ENCODE results near the gene NHLH2. TPM values are rescaled to one million over a fixed set of nuclear protein-coding genes. Genes with fewer than 3 reads are reported as not detected.

NHLH2 gene
- total and polyA plus RNA-seq, 7 donors, result not detected

GRCh38 chr1:115873184-115873583, 32.3 kb upstream of the NHLH2 start:
- no peaks in the 10 kb centered on the region for H3K9me3 ChIP-seq
- no peaks in the 10 kb centered on the region for H3K4me1 ChIP-seq
- DNase-seq (no peak), ATAC-seq (no peak)
- H3K4me3 ChIP-seq, result no peak overlapping the region
- no peak for TF ChIP-seq CTCF (IDR thresholded peaks at IDR 0.05)
- intact Hi-C loops (cut with DNase I), result no loop called here
- 40 to 44% (median 44%) methylated on average over 2 of the region's 2 CpGs for WGBS, 3 donors
- no peaks in the 10 kb centered on the region for H3K36me3 ChIP-seq (ENCODE audit: insufficient read depth in 1 of 2, low read depth in 1 of 2)
- no peak overlapping the region for H3K27ac ChIP-seq
- peaks cover 0 to 10% (median 0%) of the 10 kb centered on the region in 3 donors for H3K27me3 ChIP-seq (ENCODE audit: insufficient read depth in 3 of 3, low read length in 2 of 3)

- ATAC-seq (no peak), DNase-seq (no peak)
- no peak for TF ChIP-seq CTCF (IDR thresholded peaks at IDR 0.05)
- Histone ChIP-seq H3K27me3 (ENCODE audit: insufficient read depth in 3 of 3, low read length in 2 of 3) (peaks cover 0 to 10% (median 0%) of the 10 kb centered on the region in 3 donors), H3K36me3 (ENCODE audit: insufficient read depth in 1 of 2, low read depth in 1 of 2) (no peaks in the 10 kb centered on the region), H3K9me3 (no peaks in the 10 kb centered on the region), H3K4me1 (no peaks in the 10 kb centered on the region), H3K27ac (no peak overlapping the region), H3K4me3 (no peak overlapping the region)
- intact Hi-C loops (cut with DNase I), result no loop called here
- 56 to 70% (median 58%) methylated on average over 5 of the region's 5 CpGs for WGBS, 3 donors
These were observed 28.1 kb upstream of the NHLH2 start for GRCh38 chr1:115869064-115869463.

- Histone ChIP-seq H3K9me3 (no peaks in the 10 kb centered on the region), H3K36me3 (ENCODE audit: insufficient read depth in 1 of 2, low read depth in 1 of 2) (no peaks in the 10 kb centered on the region), H3K4me3 (no peak overlapping the region), H3K27ac (no peak overlapping the region), H3K27me3 (ENCODE audit: insufficient read depth in 3 of 3, low read length in 2 of 3) (peaks cover 0 to 6% (median 0%) of the 10 kb centered on the region in 3 donors), H3K4me1 (no peaks in the 10 kb centered on the region)
- WGBS, 3 donors, result 63 to 75% (median 71%) methylated on average over 1 of the region's 1 CpG
- intact Hi-C loops (cut with DNase I), result no loop called here
- DNase-seq, result no peak
- no peak for ATAC-seq
- TF ChIP-seq CTCF (IDR thresholded peaks at IDR 0.05), result no peak
These were observed 26.3 kb upstream of the NHLH2 start for GRCh38 chr1:115867216-115867615.

- Histone ChIP-seq H3K4me1 (no peaks in the 10 kb centered on the region), H3K36me3 (ENCODE audit: insufficient read depth in 1 of 2, low read depth in 1 of 2) (no peaks in the 10 kb centered on the region), H3K27me3 (ENCODE audit: insufficient read depth in 3 of 3, low read length in 2 of 3) (no peaks in the 10 kb centered on the region), H3K4me3 (no peak overlapping the region), H3K27ac (no peak overlapping the region), H3K9me3 (no peaks in the 10 kb centered on the region)
- 23 to 43% (median 29%) methylated on average over 4 of the region's 4 CpGs for WGBS, 3 donors
- TF ChIP-seq CTCF (IDR thresholded peaks at IDR 0.05), result no peak
- no peak for DNase-seq
- ATAC-seq, result no peak
- intact Hi-C loops (cut with DNase I), result no loop called here
These were observed 24.9 kb upstream of the NHLH2 start for GRCh38 chr1:115865704-115866380.

GRCh38 chr1:115862403-115862802, 21.5 kb upstream of the NHLH2 start:
- 72 to 74% (median 73%) methylated on average over 7 of the region's 7 CpGs for WGBS, 3 donors
- intact Hi-C loops (cut with DNase I), result no loop called here
- no peaks in the 10 kb centered on the region for H3K4me1 ChIP-seq
- H3K27ac ChIP-seq, result no peak overlapping the region
- peaks cover 0 to 3% (median 0%) of the 10 kb centered on the region in 3 donors for H3K27me3 ChIP-seq (ENCODE audit: insufficient read depth in 3 of 3, low read length in 2 of 3)
- ATAC-seq, result no peak
- no peak for TF ChIP-seq CTCF (IDR thresholded peaks at IDR 0.05)
- no peak for DNase-seq
- H3K4me3 ChIP-seq, result no peak overlapping the region
- no peaks in the 10 kb centered on the region for H3K9me3 ChIP-seq
- H3K36me3 ChIP-seq (ENCODE audit: insufficient read depth in 1 of 2, low read depth in 1 of 2), result no peaks in the 10 kb centered on the region
